Germinal center (tissue), 1 donor: ENCODE data around the gene MYO1C.
"Not testable (repeated sequence)": the region's sequence is repeated elsewhere in the genome, so short reads cannot be mapped to it uniquely, and the experiment has no call there.

Experiments
- DNase-seq: peaks from one replicate; pipeline ENCODE4 v3.0.0; 2012; ENCODE audit warnings: mixed read lengths, low spot score

The MYO1C gene

GRCh38 chr17:1492249-1493206 lies at the start of gene MYO1C:
Gene MYO1C (minus strand): TSS chr17:1492686. CDS start chr17:1492487, 199 bp downstream.
- no peak for DNase-seq

- DNase-seq = no peak
Measured at GRCh38 chr17:1541367-1541904, 49.0 kb upstream of the MYO1C start.

DNA sequence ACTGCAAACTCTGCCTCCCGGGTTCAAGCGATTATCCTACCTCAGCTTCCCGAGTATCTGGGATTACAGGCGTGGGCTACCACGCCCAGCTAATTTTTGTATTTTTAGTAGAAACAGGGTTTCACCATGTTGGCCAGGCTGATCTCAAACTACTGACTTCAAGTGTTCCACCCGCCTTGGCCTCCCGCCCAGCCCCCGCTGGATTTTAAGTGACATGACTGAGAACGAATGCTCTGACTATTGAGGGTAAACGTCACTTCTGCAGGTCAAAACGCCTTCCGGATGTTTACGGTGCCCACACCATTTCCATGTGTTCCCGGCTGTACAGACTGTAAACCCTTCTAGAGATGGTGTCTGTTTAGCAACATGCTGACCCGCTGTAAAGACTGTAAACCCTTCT lies 47.3 kb upstream of the MYO1C start:
- DNase-seq = no peak

DNA sequence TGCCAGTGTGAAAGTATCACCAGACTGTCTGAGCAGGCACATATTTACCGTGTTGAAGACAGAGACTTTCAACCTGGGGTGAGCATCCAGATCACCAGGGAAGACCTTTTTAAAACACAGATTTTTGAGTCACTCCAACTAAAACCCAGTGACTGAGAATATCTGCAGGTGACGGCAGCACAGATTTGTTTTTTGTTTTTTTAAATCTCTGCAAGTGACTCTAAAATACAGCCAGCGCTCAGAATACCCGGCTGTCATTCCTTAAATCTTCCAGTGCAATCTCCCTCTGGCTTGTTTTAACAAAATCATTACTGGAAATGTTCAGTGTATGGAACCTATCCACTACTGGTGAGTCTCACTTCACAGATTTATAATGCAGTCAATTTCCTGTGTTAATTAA lies 43.3 kb upstream of the MYO1C start:
- DNase-seq = no peak

- no peak for DNase-seq
Measured at GRCh38 chr17:1533661-1534325, 41.3 kb upstream of the MYO1C start.

- DNase-seq = peak; percentile 54
Measured at GRCh38 chr17:1532836-1533602, 40.5 kb upstream of the MYO1C start.

GRCh38 chr17:1529863-1530262 lies 37.4 kb upstream of the MYO1C start:
- no peak for DNase-seq

DNA sequence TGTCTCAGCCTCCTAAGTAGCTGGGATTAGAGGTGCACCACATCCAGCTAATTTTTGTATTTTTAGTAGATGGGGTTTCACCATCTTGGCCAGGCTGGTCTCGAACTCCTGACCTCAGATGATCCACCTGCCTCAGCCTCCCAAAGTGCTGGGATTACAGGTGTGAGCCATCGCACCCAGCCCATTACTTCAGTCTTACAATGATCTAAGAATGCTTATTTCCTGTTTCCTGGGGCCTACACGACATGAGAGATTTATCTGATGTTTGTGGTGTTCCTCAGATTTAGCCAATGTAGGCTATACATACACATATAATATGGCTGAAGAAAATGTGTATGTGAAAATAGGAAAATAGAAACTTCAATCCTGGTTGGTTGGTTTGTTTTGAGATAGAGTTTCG lies 34.4 kb upstream of the MYO1C start:
- DNase-seq = not testable (repeated sequence)

DNA sequence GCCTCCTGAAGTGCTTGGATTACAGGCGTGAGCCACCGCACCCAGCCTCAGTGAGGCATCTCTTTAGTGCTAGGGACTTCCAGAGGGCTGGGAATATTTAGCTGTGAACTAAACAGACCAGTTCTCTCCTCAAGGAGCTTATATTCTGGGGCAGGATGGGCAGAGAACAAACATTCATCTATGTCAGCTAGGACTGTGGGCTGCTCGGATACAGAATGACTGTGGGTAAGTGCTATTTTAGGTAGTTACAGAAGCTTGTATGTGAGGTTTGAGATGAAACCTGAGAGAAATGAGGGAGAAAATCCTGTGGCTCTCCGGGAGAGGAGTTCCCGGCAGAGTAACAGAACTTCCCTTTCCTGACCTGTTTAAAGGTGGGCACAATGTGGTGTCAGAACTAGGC lies 30.1 kb upstream of the MYO1C start:
- no peak for DNase-seq

GRCh38 chr17:1521086-1521640 lies 28.7 kb upstream of the MYO1C start:
- DNase-seq = no peak

DNA sequence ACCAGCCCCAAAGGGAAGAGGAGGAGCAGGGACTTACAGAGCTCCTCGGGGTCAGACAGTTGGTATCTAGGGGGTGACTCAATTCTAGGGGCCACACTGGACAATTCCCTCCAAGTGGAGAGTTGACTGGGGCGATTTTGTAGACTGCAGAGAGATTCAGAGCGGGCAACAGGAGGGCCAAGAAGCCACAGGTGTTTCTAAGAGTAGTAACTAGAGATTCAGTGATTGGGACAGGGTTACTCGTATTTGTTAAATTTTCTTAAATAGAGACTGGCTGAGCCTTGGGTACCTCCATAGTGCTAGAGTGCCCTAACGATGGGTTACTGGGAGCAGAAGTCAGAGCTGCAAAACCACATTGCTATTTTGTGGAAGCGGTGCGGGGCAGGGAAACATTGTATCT lies 27.2 kb upstream of the MYO1C start:
- no peak for DNase-seq

DNA sequence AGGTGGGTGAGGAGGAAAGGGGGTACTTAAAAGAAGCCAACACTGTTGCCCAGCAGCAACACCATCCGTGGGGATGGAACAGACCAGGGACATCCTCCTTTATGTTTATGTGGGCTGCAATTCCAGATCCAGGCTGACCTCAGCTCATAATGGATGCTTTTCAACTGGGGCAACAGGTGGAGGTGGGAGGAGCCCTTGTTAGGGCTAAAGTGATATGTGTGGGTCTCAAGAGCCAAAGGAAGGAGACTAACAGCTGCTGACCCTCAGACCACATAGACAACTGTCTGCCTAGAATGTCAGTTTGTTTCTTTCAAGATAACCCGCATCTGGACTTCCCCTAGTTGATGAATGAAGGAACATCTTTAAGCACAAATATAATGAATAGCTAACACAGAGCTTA lies 25.9 kb upstream of the MYO1C start:
- DNase-seq = no peak

DNA sequence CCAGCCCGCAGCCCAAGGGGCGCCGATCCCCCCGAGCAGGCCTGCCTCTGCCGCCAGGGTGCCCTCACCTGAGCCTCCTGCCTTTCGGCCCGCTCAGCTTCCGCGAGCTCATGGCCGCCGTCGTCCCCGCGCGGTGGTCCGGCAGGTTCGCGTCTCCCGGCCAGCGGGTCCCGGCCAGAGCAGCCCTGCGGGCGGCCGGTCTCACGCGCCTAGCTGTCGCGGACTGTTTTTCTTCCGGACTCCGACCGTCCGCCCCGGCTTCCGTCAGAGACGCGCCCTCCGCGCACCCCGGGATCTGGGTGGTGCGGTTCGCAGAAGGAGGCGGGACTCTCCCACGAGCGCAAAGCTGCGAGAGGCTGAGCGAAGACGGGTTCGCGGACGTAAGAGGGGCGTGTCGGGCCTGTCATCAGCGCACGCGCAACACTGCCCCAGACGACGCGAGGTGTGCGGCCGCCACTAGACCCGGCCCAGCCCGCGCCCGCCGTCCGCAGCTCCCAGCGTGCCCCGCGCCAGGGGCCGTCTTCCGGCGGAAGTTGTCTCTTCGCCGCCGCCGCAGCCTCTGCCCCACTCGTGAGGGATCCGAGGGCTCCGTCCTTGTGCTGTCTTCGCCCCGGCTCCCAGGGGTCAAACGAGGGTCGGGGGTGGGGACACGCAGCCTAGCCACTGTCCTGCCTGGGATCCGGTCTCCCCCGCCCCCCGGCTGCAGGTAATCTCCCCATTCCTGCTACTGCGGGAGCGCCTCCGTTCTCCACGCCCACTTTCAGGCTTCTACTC lies 24.1 kb upstream of the MYO1C start, which contains the start of gene INPP5K:
Gene INPP5K, minus strand, starts transcription at position 225 of the 774 bp plus-strand sequence. Its CDS starts 113 bp downstream, at position 112.
- DNase-seq = peak; percentile 99

DNA sequence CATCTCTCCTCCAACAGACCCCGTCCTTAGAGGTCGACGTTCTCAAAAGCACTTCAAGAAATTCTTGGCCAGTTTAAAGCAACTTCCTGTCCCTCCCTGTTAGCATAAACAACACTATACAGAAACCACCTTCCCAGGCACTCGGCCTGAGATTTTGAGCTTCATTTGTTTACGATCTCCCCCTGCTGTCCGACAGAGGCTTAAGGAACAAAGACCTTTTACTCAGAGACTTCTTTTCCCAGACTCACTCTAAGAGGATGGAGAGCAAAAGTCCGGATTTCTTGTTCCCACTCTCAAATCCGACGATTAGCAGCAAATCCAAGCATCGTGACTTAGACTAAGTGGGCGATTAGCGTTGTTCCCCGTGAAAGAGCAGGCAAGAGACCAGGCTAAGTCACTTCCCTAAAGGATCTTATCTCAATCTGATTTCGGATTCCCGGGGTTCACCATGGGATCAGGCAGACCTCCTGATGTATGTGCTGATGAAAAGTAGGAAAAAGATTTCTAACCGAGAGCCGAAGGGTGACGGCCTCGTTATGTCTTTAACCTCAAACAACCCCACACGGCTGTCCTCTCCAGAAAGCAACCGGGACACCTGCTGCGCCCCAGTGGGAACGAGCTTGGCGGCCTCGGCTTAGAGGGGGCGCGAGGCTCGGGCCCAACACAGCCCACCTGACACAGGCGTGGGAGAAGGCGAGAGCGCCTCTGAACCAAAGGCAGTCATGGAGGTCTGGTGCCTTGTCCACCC lies 23.3 kb upstream of the MYO1C start:
- DNase-seq = peak; percentile 72

DNA sequence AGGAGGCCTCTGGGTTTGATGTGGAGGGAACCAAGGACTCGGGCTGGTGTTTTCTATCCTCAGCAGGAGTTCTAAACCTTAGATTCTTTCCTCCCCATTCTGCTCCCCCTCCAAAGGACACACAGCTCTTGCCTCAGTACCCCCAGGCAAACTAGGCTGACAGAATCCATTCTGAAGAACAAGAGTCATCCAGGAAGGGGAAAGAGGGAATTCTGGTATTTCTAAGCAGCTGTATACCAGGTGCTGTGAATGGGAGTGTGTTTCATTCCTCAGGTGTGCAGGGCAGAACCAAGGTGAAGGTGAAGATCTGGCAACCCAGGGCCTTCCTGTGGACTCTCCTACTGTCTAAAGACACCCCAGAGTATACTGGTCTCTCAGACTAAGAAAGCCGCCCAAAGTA lies 19.9 kb upstream of the MYO1C start:
- no peak for DNase-seq

GRCh38 chr17:1511756-1512321 lies 19.4 kb upstream of the MYO1C start:
- no peak for DNase-seq

- no peak for DNase-seq
Measured at GRCh38 chr17:1511290-1511689, 18.8 kb upstream of the MYO1C start.

DNA sequence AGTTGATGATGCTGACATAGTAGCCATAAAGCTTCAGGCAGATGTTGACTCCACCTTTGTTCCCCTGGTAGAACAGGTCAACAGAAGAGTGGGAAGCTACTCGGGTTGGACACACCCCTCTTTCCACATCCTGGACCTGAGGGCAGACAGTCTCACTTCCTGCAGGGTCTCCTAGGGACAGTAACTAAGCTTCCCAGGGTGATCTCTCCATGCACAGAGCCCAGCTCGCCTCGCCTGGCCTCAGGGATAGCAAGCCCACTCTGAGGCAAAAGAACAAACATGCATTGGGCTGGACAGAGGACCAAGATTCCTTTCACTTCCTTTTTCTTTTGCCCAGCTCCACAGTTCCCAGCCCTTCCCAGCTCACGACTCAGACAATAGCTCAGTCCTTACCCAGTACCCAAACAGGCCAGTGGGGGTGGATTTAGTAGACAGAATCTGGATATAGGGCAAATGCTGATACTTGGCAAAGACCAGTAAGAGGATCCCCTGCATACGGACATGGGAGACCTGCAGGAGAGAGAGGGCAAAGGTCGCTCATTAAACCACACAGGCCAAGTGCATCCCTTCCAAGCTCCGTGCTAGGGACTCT lies 16.9 kb upstream of the MYO1C start:
- no peak for DNase-seq

GRCh38 chr17:1508709-1509108 lies 16.2 kb upstream of the MYO1C start:
- DNase-seq = not testable (repeated sequence)
